Common myeloid progenitor, CD34-positive (primary cell): ENCODE data around the gene VPS13D.
"Not testable (repeated sequence)": the region's sequence is repeated elsewhere in the genome, so short reads cannot be mapped to it uniquely, and the experiment has no call there.

Experiments used
- CTCF ChIA-PET: fragments of 350-600 bp; sonication (Branson Sonifier 250); formaldehyde crosslinking; loops from one replicate; lab custom pipeline; 2021; ENCODE audit warnings: antibody characterized with exemption; lab: Charles Lee
- POLR2A ChIA-PET: fragments of 350-600 bp; sonication (Branson Sonifier 250); formaldehyde crosslinking; loops from one replicate; lab custom pipeline; 2021; ENCODE audit warnings: antibody characterized with exemption; lab: Charles Lee
- DNase-seq, 3 donors: peaks; one replicate each; pipeline versions ENCODE4 v3.0.0 to v3.0.0-alpha.2; 2013
- H3K27ac ChIP-seq, 2 experiments: 1 replicate in 1 of 2; 2 replicates in 1 of 2; pipeline ENCODE4 v1.7.0; 2013; ENCODE audit warnings: inconsistent platforms in 2 of 2, low read length in 2 of 2, mild to moderate bottlenecking in 2 of 2, low read depth in 1 of 2, moderate library complexity in 1 of 2; ENCODE audit not compliant: severe bottlenecking in 2 of 2, insufficient read depth in 1 of 2, poor library complexity in 1 of 2
- H3K27me3 ChIP-seq, 5 experiments: replicated peaks in 2 of 5; 1 replicate in 3 of 5; 2 replicates in 2 of 5; pipeline versions ENCODE4 v1.6.1 to v1.7.0; 2013; ENCODE audit warnings: low read length in 4 of 5, mild to moderate bottlenecking in 2 of 5, moderate library complexity in 2 of 5, inconsistent platforms in 1 of 5; ENCODE audit not compliant: insufficient read depth in 5 of 5, control insufficient read depth in 4 of 5
- H3K36me3 ChIP-seq, 4 experiments: 1 replicate in 2 of 4; 2 replicates in 2 of 4; pipeline versions ENCODE4 v1.6.1 to v1.7.0; 2013; ENCODE audit warnings: low read length in 3 of 4, control low read depth in 1 of 4, mild to moderate bottlenecking in 1 of 4; ENCODE audit not compliant: control insufficient read depth in 4 of 4, insufficient read depth in 4 of 4
- H3K4me1 ChIP-seq, 4 experiments: 1 replicate in 3 of 4; 2 replicates in 1 of 4; pipeline versions ENCODE4 v1.6.1 to v1.7.1; 2013; ENCODE audit warnings: low read length in 3 of 4, mild to moderate bottlenecking in 3 of 4, control low read depth in 1 of 4, inconsistent platforms in 1 of 4, moderate library complexity in 1 of 4; ENCODE audit not compliant: control insufficient read depth in 4 of 4, insufficient read depth in 4 of 4; ENCODE audit errors: control extremely low read depth in 1 of 4
- H3K4me3 ChIP-seq, 7 experiments: 1 replicate in 4 of 7; 2 replicates in 3 of 7; pipeline versions ENCODE4 v1.5.1 to v1.7.0; 2013; ENCODE audit warnings: mild to moderate bottlenecking in 7 of 7, low read length in 6 of 7, moderate library complexity in 6 of 7, inconsistent platforms in 2 of 7, low read depth in 2 of 7, control low read depth in 1 of 7; ENCODE audit not compliant: insufficient read depth in 4 of 7, control insufficient read depth in 1 of 7; ENCODE audit errors: extremely low read depth in 1 of 7
- H3K9me3 ChIP-seq, 5 experiments: 1 replicate in 4 of 5; 2 replicates in 1 of 5; pipeline versions ENCODE4 v1.6.1 to v1.7.1; 2013; ENCODE audit warnings: low read length in 4 of 5, mild to moderate bottlenecking in 2 of 5, inconsistent platforms in 1 of 5, low read depth in 1 of 5, moderate library complexity in 1 of 5; ENCODE audit not compliant: control insufficient read depth in 4 of 5, insufficient read depth in 2 of 5; ENCODE audit errors: control extremely low read depth in 1 of 5
- whole genome bisulfite sequencing: methylation state at CpG from one replicate; pipeline ENCODE4 v1.1.5; 2013; ENCODE audit not compliant: insufficient coverage; 5-methylcytosine and 5-hydroxymethylcytosine counted together

VPS13D gene

GRCh38 chr1:12324423-12324822, 94.6 kb downstream of the VPS13D start:
- POLR2A ChIA-PET: no interaction called here
- no peak overlapping the region for H3K27ac ChIP-seq
- H3K4me1 ChIP-seq: no peaks in the 10 kb centered on the region
- CTCF ChIA-PET: interaction anchor here (0.6 to 1.6 kb wide), 4 partner anchors 12 to 98 kb away, joined by 3 to 4 read pairs (median 4); no protein-coding TSS in a partner anchor
- 96% methylated on average over 2 of the region's 3 CpGs for WGBS
- H3K4me3 ChIP-seq: no peak overlapping the region
- DNase-seq: peak in 1 of 3 donors; percentile 4
- H3K9me3 ChIP-seq: no peaks in the 10 kb centered on the region
- no peaks in the 10 kb centered on the region for H3K27me3 ChIP-seq
- peaks cover 15 to 48% (median 32%) of the 10 kb centered on the region in 4 experiments for H3K36me3 ChIP-seq

- CTCF ChIA-PET: interaction anchor here (0.6 to 1.2 kb wide), 2 partner anchors 24 to 58 kb away, joined by 3 read pairs; no protein-coding TSS in a partner anchor
- H3K36me3 ChIP-seq: peaks cover 14 to 47% (median 33%) of the 10 kb centered on the region in 4 experiments
- WGBS: 98% methylated on average over 5 of the region's 5 CpGs
- H3K4me3 ChIP-seq, DNase-seq, H3K9me3 ChIP-seq, H3K27me3 ChIP-seq, H3K4me1 ChIP-seq, POLR2A ChIA-PET, H3K27ac ChIP-seq: not testable (repeated sequence)
Observed at GRCh38 chr1:12324973-12325372, 95.1 kb downstream of the VPS13D start.

- ChIA-PET CTCF (no interaction called here), POLR2A (no interaction called here)
- no peak overlapping the region for H3K27ac ChIP-seq
- peaks cover 14 to 50% (median 37%) of the 10 kb centered on the region in 4 experiments for H3K36me3 ChIP-seq
- H3K27me3 ChIP-seq: no peaks in the 10 kb centered on the region
- DNase-seq: no peak
- no peaks in the 10 kb centered on the region for H3K4me1 ChIP-seq
- 92% methylated on average over 2 of the region's 5 CpGs for WGBS
- H3K9me3 ChIP-seq: no peaks in the 10 kb centered on the region
- H3K4me3 ChIP-seq: no peak overlapping the region
Observed at GRCh38 chr1:12326986-12327385, 97.2 kb downstream of the VPS13D start.

DNA sequence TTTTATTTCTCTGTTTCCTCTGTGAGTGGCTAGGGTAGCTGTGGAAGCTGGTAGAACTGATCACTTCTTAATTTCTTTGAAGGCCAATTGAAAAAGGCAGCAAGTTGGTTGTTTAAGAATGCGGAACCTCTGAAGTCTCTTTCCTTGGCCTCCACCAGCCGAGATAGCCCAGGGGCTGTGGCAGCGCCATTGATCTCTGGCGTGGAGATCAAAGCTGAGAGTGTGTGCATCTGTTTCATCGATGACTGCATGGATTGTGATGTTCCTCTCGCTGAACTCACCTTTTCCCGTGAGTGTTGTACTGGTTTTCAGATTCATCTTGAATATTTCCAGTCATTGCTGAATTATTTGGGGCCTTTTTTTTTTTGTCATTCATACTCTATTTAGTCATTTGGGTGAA, 97.7 kb downstream of the VPS13D start:
- WGBS: 96% methylated on average over 6 of the region's 7 CpGs
- H3K27me3 ChIP-seq: no peaks in the 10 kb centered on the region
- H3K36me3 ChIP-seq: peaks cover 12 to 46% (median 34%) of the 10 kb centered on the region in 4 experiments
- CTCF ChIA-PET: interaction anchor here (0.7 kb wide), 1 partner anchor 9 kb away, joined by 3 read pairs; no protein-coding TSS in a partner anchor
- H3K4me3 ChIP-seq: no peak overlapping the region
- no peaks in the 10 kb centered on the region for H3K9me3 ChIP-seq
- POLR2A ChIA-PET: no interaction called here
- no peak overlapping the region for H3K27ac ChIP-seq
- H3K4me1 ChIP-seq: no peaks in the 10 kb centered on the region
- no peak for DNase-seq

GRCh38 chr1:12333036-12333785, 103.4 kb downstream of the VPS13D start:
- Histone ChIP-seq H3K9me3 (no peaks in the 10 kb centered on the region), H3K36me3 (peaks cover 17 to 64% (median 41%) of the 10 kb centered on the region in 4 experiments), H3K27ac (no peak overlapping the region), H3K4me1 (no peaks in the 10 kb centered on the region), H3K4me3 (no peak overlapping the region), H3K27me3 (no peaks in the 10 kb centered on the region)
- 100% methylated on average over 5 of the region's 11 CpGs for WGBS
- no peak for DNase-seq
- CTCF ChIA-PET: no interaction called here
- POLR2A ChIA-PET: no interaction called here

DNA sequence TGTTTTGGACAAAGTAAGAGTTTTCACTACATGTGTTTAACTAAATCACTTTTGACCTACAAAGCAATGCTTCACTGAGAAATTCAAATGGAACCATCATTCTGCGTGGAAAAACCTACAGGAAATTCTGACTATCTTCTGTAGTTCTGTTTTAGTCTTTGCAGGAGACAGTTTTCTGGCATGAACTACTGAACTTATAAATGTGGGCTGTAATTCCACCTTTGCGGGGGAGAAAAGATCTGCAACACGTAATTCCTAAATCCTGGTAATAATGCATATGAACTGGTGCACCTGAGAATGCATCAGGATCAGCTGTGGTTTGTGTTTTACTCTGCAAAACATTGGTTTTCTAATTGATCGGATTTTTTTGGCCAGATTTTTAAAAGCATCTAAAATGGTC, 106.0 kb downstream of the VPS13D start:
- CTCF ChIA-PET: interaction anchor here (0.9 to 1.2 kb wide), 2 partner anchors 12 to 217 kb away, joined by 3 read pairs; no protein-coding TSS in a partner anchor
- H3K4me1 ChIP-seq: peaks cover 0 to 4% (median 0%) of the 10 kb centered on the region in 4 experiments
- no peak overlapping the region for H3K27ac ChIP-seq
- no peak for DNase-seq
- no peak overlapping the region for H3K4me3 ChIP-seq
- peaks cover 10 to 51% (median 36%) of the 10 kb centered on the region in 4 experiments for H3K36me3 ChIP-seq
- POLR2A ChIA-PET: no interaction called here
- H3K9me3 ChIP-seq: no peaks in the 10 kb centered on the region
- 100% methylated on average over 3 of the region's 4 CpGs for WGBS
- no peaks in the 10 kb centered on the region for H3K27me3 ChIP-seq

DNA sequence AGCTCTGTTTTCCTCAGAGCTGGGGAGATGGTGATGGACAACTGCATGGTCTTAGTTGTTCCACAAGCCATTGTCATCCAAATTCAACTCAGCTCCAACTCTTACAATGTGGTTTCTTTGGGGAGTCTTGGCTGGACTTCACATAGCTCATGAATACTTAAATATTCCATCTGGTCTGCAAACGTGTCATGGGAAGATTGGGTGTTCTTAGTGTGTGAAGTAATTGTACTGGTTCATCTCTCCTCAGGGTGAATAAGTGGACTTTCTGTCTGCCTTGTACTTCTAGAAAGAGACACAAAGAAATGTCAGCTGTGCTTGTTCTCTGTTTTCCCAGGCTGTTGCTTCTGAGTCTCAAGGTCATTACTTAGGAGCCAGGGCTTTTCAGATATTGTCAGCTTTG, 106.6 kb downstream of the VPS13D start:
- H3K36me3 ChIP-seq: peaks cover 6 to 47% (median 34%) of the 10 kb centered on the region in 4 experiments
- H3K27ac ChIP-seq: no peak overlapping the region
- no peak for DNase-seq
- WGBS: 100% methylated on average over 1 of the region's 1 CpG
- peaks cover 0 to 10% (median 0%) of the 10 kb centered on the region in 4 experiments for H3K4me1 ChIP-seq
- POLR2A ChIA-PET: no interaction called here
- H3K9me3 ChIP-seq: no peaks in the 10 kb centered on the region
- no peak overlapping the region for H3K4me3 ChIP-seq
- H3K27me3 ChIP-seq: no peaks in the 10 kb centered on the region
- CTCF ChIA-PET: interaction anchor here (0.9 to 1.2 kb wide), 4 partner anchors 9 to 218 kb away, joined by 3 read pairs; no protein-coding TSS in a partner anchor
